ENCODE data around the gene HPDL. TPM values are rescaled to one million over a fixed set of nuclear protein-coding genes. Genes with fewer than 3 reads are reported as not detected.

The HPDL gene
- total and polyA plus RNA-seq, 2 of the 8 experiments (the other 6 are each of a cell fraction or from before 2014, with no cell fraction given) = 58.5 to 62.7 TPM

GRCh38 chr1:45373573-45373972 lies 46.9 kb downstream of the HPDL start:
- no peak overlapping the region for H2BK12ac ChIP-seq (ENCODE audit: low read depth, low read length)
- H3K9me3 ChIP-seq (ENCODE audit: insufficient read depth in 2 of 2, low read depth in 1 of 2, low read length in 1 of 2) = no peaks in the 10 kb centered on the region
- H2AFZ ChIP-seq (ENCODE audit: low read length) = no peak overlapping the region
- CTCF ChIA-PET (ENCODE audit: partially characterized antibody) = interaction anchor here (0.9 to 2.1 kb wide), 3 partner anchors 13 to 359 kb away, joined by 3 to 18 read pairs (median 3); no protein-coding TSS in a partner anchor
- H4K8ac ChIP-seq (ENCODE audit: extremely low read depth, insufficient read depth, low read length) = no peak overlapping the region
- no peaks in the 10 kb centered on the region for H3K79me1 ChIP-seq (ENCODE audit: low read depth, low read length)
- no peak overlapping the region for H2BK15ac ChIP-seq (ENCODE audit: low read length)
- H3K4me2 ChIP-seq (ENCODE audit: insufficient read depth in 1 of 2, low read depth in 2 of 2, low read length in 2 of 2) = no peak overlapping the region
- H3K27ac ChIP-seq (ENCODE audit: low read depth, low read length) = no peak overlapping the region
- DNase-seq (ENCODE audit: low read depth in 1 of 2, low spot score in 2 of 2) (no peak), FAIRE-seq (no peak)
- H3K9ac ChIP-seq (replicated peaks in 1 of 4; ENCODE audit: extremely low read depth in 1 of 4, low read depth in 3 of 4, low read length in 3 of 4) = no peak overlapping the region
- H3K4ac ChIP-seq (replicated peaks; ENCODE audit: insufficient read length, low read depth, low read length) = no peak overlapping the region
- POLR2A ChIA-PET (ENCODE audit: partially characterized antibody) = interaction anchor here (0.6 to 0.7 kb wide), 2 partner anchors 33 to 204 kb away, joined by 3 to 5 read pairs; partner anchors contain the start of genes MUTYH and TOE1
- H3K56ac ChIP-seq (replicated peaks; ENCODE audit: insufficient read length, low read depth, low read length) = no peak overlapping the region
- H4K91ac ChIP-seq (replicated peaks; ENCODE audit: insufficient read length, low read length) = no peak overlapping the region
- no peak overlapping the region for H4K5ac ChIP-seq (ENCODE audit: insufficient read length, low read depth, low read length)
- no peaks in the 10 kb centered on the region for H3K36me3 ChIP-seq (ENCODE audit: control insufficient read depth in 2 of 4, insufficient read depth in 4 of 4, low read length in 3 of 4)
- H3K4me1 ChIP-seq (replicated peaks in 1 of 4; ENCODE audit: control insufficient read depth in 3 of 4, insufficient read depth in 4 of 4, low read length in 3 of 4) = no peaks in the 10 kb centered on the region
- H3K27me3 ChIP-seq (replicated peaks in 1 of 4; ENCODE audit: control insufficient read depth in 3 of 4, extremely low read depth in 1 of 4, insufficient read depth in 3 of 4, low read length in 3 of 4) = no peaks in the 10 kb centered on the region
- no peak overlapping the region for H3K23ac ChIP-seq (ENCODE audit: insufficient read length)
- H3K79me2 ChIP-seq (ENCODE audit: control insufficient read depth in 1 of 2, insufficient read depth in 2 of 2, low read length in 2 of 2) = no peaks in the 10 kb centered on the region
- no peak overlapping the region for H2BK120ac ChIP-seq (replicated peaks; ENCODE audit: low read depth, low read length)
- no peak overlapping the region for H3K4me3 ChIP-seq (ENCODE audit: extremely low read depth in 1 of 4, insufficient read depth in 2 of 4, low read depth in 3 of 4, low read length in 4 of 4)
- no peak overlapping the region for H3K14ac ChIP-seq (ENCODE audit: insufficient read length)
- no peaks in the 10 kb centered on the region for H3K23me2 ChIP-seq (ENCODE audit: low read depth, low read length)
- H2AK5ac ChIP-seq (ENCODE audit: low read depth, low read length) = no peak overlapping the region
- H4K20me1 ChIP-seq (replicated peaks in 1 of 2; ENCODE audit: control insufficient read depth in 1 of 2, insufficient read depth in 2 of 2, low read length in 2 of 2) = no peaks in the 10 kb centered on the region
- no peak overlapping the region for H2BK5ac ChIP-seq (ENCODE audit: low read depth, low read length)
- H2BK20ac ChIP-seq (ENCODE audit: low read length) = no peak overlapping the region
- H3K18ac ChIP-seq (ENCODE audit: extremely low read depth, low read length) = no peak overlapping the region
- TF ChIP-seq SRF (IDR thresholded peaks at IDR 0.05; ENCODE audit: low read depth, low read length) (no peak), CTBP2 (IDR thresholded peaks at IDR 0.05; ENCODE audit: borderline replicate concordance, insufficient read depth, insufficient read length, low read length) (no peak), TCF12 (IDR thresholded peaks at IDR 0.05; ENCODE audit: low read depth, low read length) (no peak), POLR2A (IDR thresholded peaks at IDR 0.05; ENCODE audit: control extremely low read depth in 1 of 2, low read depth in 2 of 2, low read length in 2 of 2) (no peak), EP300 (IDR thresholded peaks at IDR 0.05; ENCODE audit: borderline replicate concordance in 1 of 2, low read depth in 2 of 2, low read length in 2 of 2) (no peak), RNF2 (IDR thresholded peaks at IDR 0.05; ENCODE audit: borderline replicate concordance, low read depth, low read length, missing control alignments, poor library complexity, severe bottlenecking) (no peak), YY1 (IDR thresholded peaks at IDR 0.05; ENCODE audit: low read depth, low read length) (no peak), TBP (IDR thresholded peaks at IDR 0.05; ENCODE audit: low read depth, low read length) (no peak), TEAD4 (IDR thresholded peaks at IDR 0.05; ENCODE audit: low read depth, low read length) (no peak), SUZ12 (IDR thresholded peaks at IDR 0.05; ENCODE audit: low read length) (no peak), ATF3 (IDR thresholded peaks at IDR 0.05; ENCODE audit: insufficient read depth, low read depth, low read length) (no peak), POU5F1 (IDR thresholded peaks at IDR 0.05; ENCODE audit: low read depth, low read length) (no peak), ATF2 (IDR thresholded peaks at IDR 0.05; ENCODE audit: low read length) (no peak)

Measured in H1 (cell line).